ENCODE data around the gene REXO1. TPM values are rescaled to one million over a fixed set of nuclear protein-coding genes. Genes with fewer than 3 reads are reported as not detected.

Gene REXO1
- total RNA-seq, 1 experiment from 2014 or later: 52.2 TPM

DNA sequence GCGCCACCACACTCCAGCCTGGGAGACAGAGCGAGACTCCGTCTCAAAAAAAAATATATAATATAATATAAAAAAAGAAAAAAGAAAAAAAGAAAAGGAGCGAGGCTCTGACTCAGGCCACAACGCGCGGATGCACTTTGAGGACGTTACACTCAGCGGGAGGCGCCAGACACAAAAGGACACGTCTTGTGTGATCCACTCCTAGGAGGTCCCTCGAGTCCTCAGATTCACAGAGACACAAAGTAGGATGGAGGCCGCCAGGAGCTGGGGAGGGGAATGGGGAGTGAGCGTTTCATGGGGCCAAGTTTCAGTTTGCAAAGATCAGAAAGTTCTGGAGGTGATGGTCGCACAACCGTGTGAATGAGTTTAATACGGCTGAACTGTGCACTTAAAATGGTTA lies 45.5 kb upstream of the REXO1 start:
- Histone ChIP-seq H2AFZ (ENCODE audit: low read depth, low read length, poor library complexity, severe bottlenecking) (no peak overlapping the region), H3K79me2 (ENCODE audit: insufficient read depth, low read length) (no peaks in the 10 kb centered on the region), H3K4me3 (replicated peaks in 1 of 2; ENCODE audit: low read depth in 1 of 2, low read length in 2 of 2) (no peak overlapping the region), H3K27me3 (ENCODE audit: insufficient read depth, low read length) (no peaks in the 10 kb centered on the region), H3K9ac (ENCODE audit: low read length) (no peak overlapping the region), H4K20me1 (ENCODE audit: insufficient read depth) (no peaks in the 10 kb centered on the region), H3K36me3 (ENCODE audit: control insufficient read depth in 1 of 2, insufficient read depth in 2 of 2, low read length in 2 of 2) (no peaks in the 10 kb centered on the region), H3K9me2 (ENCODE audit: insufficient read depth) (no peaks in the 10 kb centered on the region), H3K4me1 (ENCODE audit: control insufficient read depth in 1 of 2, insufficient read depth in 2 of 2, low read length in 2 of 2) (peaks cover 16 to 20% of the 10 kb centered on the region in 2 experiments; a peak in 3 of 4 replicates), H3K27ac (ENCODE audit: low read depth, low read length) (no peak overlapping the region), H3K9me3 (ENCODE audit: control insufficient read depth in 1 of 2, insufficient read depth in 1 of 2, low read depth in 1 of 2, low read length in 2 of 2) (no peaks in the 10 kb centered on the region), H3K4me2 (ENCODE audit: low read length) (no peak overlapping the region)
- ChIA-PET POLR2A (no interaction called here), CTCF (no interaction called here), RAD21 (ENCODE audit: low non-redundant PET in 1 of 2, low total read pairs in 2 of 2, uncharacterized antibody in 2 of 2, unreplicated experiment in 2 of 2) (no interaction called here)
- BruUV-seq (replicated peaks): no TSS peak
- intact Hi-C loops (cut with micrococcal nuclease): no loop called here
- no peak for TF ChIP-seq POLR2AphosphoS5 (IDR thresholded peaks at IDR 0.05; ENCODE audit: low read depth, low read length)
- no peak for TF ChIP-seq EZH2phosphoT487 (IDR thresholded peaks at IDR 0.05; ENCODE audit: borderline replicate concordance)
- TF ChIP-seq, protein P1, sequence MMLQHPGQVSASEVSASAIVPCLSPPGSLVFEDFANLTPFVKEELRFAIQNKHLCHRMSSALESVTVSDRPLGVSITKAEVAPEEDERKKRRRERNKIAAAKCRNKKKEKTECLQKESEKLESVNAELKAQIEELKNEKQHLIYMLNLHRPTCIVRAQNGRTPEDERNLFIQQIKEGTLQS (IDR thresholded peaks at IDR 0.05): no peak
- ATAC-seq (no peak), DNase-seq (ENCODE audit: low read depth, low spot score) (no peak)

DNA sequence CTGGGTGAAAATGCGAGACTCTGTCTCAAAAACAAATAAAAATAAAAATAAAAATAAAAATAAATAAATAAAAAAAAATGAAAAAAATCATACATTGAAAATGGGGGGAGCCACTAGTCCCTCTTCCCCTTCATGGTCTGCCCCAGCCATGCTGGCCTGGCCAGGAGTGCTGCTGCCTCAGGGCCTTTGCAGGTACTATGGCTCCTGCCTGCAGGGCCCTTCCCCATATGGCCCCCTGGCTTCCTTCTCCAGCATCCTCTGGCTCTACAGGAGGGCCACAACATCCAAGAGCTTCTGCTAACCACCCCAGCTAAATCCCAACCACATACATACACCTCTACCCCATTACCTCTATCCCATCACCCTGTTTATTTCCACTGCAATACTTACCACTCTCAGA lies 41.6 kb upstream of the REXO1 start:
- POLR2A ChIA-PET: no interaction called here
- TF ChIP-seq, protein P2, sequence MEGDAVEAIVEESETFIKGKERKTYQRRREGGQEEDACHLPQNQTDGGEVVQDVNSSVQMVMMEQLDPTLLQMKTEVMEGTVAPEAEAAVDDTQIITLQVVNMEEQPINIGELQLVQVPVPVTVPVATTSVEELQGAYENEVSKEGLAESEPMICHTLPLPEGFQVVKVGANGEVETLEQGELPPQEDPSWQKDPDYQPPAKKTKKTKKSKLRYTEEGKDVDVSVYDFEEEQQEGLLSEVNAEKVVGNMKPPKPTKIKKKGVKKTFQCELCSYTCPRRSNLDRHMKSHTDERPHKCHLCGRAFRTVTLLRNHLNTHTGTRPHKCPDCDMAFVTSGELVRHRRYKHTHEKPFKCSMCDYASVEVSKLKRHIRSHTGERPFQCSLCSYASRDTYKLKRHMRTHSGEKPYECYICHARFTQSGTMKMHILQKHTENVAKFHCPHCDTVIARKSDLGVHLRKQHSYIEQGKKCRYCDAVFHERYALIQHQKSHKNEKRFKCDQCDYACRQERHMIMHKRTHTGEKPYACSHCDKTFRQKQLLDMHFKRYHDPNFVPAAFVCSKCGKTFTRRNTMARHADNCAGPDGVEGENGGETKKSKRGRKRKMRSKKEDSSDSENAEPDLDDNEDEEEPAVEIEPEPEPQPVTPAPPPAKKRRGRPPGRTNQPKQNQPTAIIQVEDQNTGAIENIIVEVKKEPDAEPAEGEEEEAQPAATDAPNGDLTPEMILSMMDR (IDR thresholded peaks at IDR 0.05 in 2 of 3, conservative IDR thresholded peaks at IDR 0.05 in 1 of 3; ENCODE audit: borderline replicate concordance in 1 of 3, insufficient read depth in 1 of 3, low read depth in 2 of 3, low read length in 2 of 3): no peak
- TF ChIP-seq CEBPB (IDR thresholded peaks at IDR 0.05; ENCODE audit: low read depth) (no peak), FOSL1 (IDR thresholded peaks at IDR 0.05; ENCODE audit: low read depth) (no peak), YY1 (IDR thresholded peaks at IDR 0.05; ENCODE audit: extremely low read depth, insufficient replicate concordance, low read depth, low read length) (no peak), SP1 (IDR thresholded peaks at IDR 0.05; ENCODE audit: low read depth) (no peak), TCF7L2 (IDR thresholded peaks at IDR 0.05; ENCODE audit: borderline replicate concordance, extremely low read depth, insufficient read depth, insufficient read length) (no peak), POLR2A (IDR thresholded peaks at IDR 0.05; ENCODE audit: borderline replicate concordance, extremely low read depth, insufficient read depth, insufficient read length) (no peak)
- TF ChIP-seq, protein P1 (IDR thresholded peaks at IDR 0.05): no peak
- TF ChIP-seq, protein P3, sequence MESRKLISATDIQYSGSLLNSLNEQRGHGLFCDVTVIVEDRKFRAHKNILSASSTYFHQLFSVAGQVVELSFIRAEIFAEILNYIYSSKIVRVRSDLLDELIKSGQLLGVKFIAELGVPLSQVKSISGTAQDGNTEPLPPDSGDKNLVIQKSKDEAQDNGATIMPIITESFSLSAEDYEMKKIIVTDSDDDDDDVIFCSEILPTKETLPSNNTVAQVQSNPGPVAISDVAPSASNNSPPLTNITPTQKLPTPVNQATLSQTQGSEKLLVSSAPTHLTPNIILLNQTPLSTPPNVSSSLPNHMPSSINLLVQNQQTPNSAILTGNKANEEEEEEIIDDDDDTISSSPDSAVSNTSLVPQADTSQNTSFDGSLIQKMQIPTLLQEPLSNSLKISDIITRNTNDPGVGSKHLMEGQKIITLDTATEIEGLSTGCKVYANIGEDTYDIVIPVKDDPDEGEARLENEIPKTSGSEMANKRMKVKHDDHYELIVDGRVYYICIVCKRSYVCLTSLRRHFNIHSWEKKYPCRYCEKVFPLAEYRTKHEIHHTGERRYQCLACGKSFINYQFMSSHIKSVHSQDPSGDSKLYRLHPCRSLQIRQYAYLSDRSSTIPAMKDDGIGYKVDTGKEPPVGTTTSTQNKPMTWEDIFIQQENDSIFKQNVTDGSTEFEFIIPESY (IDR thresholded peaks at IDR 0.05; ENCODE audit: extremely low read depth, insufficient replicate concordance, low read length): no peak

More for the DNA sequence above, 41.6 kb upstream of the REXO1 start:
- no peak overlapping the region for H2AFZ ChIP-seq (ENCODE audit: low read depth, low read length, poor library complexity, severe bottlenecking)
- ATAC-seq (no peak), DNase-seq (ENCODE audit: low read depth, low spot score) (no peak)
- no peaks in the 10 kb centered on the region for H4K20me1 ChIP-seq (ENCODE audit: insufficient read depth)
- no peaks in the 10 kb centered on the region for H3K36me3 ChIP-seq (ENCODE audit: control insufficient read depth in 1 of 2, insufficient read depth in 2 of 2, low read length in 2 of 2)
- no peaks in the 10 kb centered on the region for H3K9me2 ChIP-seq (ENCODE audit: insufficient read depth)
- ChIA-PET RAD21 (ENCODE audit: low non-redundant PET in 1 of 2, low total read pairs in 2 of 2, uncharacterized antibody in 2 of 2, unreplicated experiment in 2 of 2) (no interaction called here), CTCF (no interaction called here)
- no peak overlapping the region for H3K4me3 ChIP-seq (replicated peaks in 1 of 2; ENCODE audit: low read depth in 1 of 2, low read length in 2 of 2)
- no peak overlapping the region for H3K9ac ChIP-seq (ENCODE audit: low read length)
- no peaks in the 10 kb centered on the region for H3K27me3 ChIP-seq (ENCODE audit: insufficient read depth, low read length)
- intact Hi-C loops (cut with micrococcal nuclease): no loop called here
- peaks cover under 1 to 6% of the 10 kb centered on the region in 2 experiments; a peak in 3 of 4 replicates for H3K4me1 ChIP-seq (ENCODE audit: control insufficient read depth in 1 of 2, insufficient read depth in 2 of 2, low read length in 2 of 2)
- H3K9me3 ChIP-seq (ENCODE audit: control insufficient read depth in 1 of 2, insufficient read depth in 1 of 2, low read depth in 1 of 2, low read length in 2 of 2): no peaks in the 10 kb centered on the region
- H3K27ac ChIP-seq (ENCODE audit: low read depth, low read length): no peak overlapping the region
- no TSS peak for BruUV-seq (replicated peaks)
- peaks cover 2% of the 10 kb centered on the region for H3K79me2 ChIP-seq (ENCODE audit: insufficient read depth, low read length)
- H3K4me2 ChIP-seq (ENCODE audit: low read length): no peak overlapping the region
